Measurements from ENCODE around the gene ISG15. TPM values are rescaled to one million over a fixed set of nuclear protein-coding genes. Genes with fewer than 3 reads are reported as not detected.
A peak's percentile ranks its signal among the peaks of the same experiment; 100 is the strongest.

ISG15 gene
- total and polyA plus RNA-seq, 9 of the 15 experiments (the other 6 are each of a cell fraction or from before 2014, with no cell fraction given), result 0.40 to 58.3 (median 12.2) TPM

GRCh38 chr1:1000357-1001056, 12.8 kb upstream of the ISG15 start (continued):
- TF ChIP-seq ZMIZ1 (IDR thresholded peaks at IDR 0.05; ENCODE audit: low read depth in 2 of 2, low read length in 2 of 2) (no peak), HIVEP1 (CRISPR knock-in tag; IDR thresholded peaks at IDR 0.05) (no peak), HES1 (IDR thresholded peaks at IDR 0.05; ENCODE audit: low read depth) (peak; percentile 35; the same call in 1 of the 2 replicates), CREB3 (tag; conservative IDR thresholded peaks at IDR 0.05; ENCODE audit: low read depth) (peak; percentile 95), ZNF445 (CRISPR knock-in tag; IDR thresholded peaks at IDR 0.05; ENCODE audit: low read depth) (0 out of 2 replicates have a peak, but pooled peaks have one; percentile 40), DIDO1 (tag; IDR thresholded peaks at IDR 0.05; ENCODE audit: low read depth) (no peak), FUS (optimal IDR thresholded peaks at IDR 0.05; ENCODE audit: low read depth, low read length) (no peak), TSC22D4 (tag; IDR thresholded peaks at IDR 0.05) (no peak), EP400 (IDR thresholded peaks at IDR 0.05) (peak; percentile 99), ZNF212 (CRISPR knock-in tag; IDR thresholded peaks at IDR 0.05) (no peak), SUPT5H (IDR thresholded peaks at IDR 0.05) (peak; percentile 81), TGIF2 (CRISPR knock-in tag; IDR thresholded peaks at IDR 0.05) (peak; percentile 26; the same call in 1 of the 2 replicates), THAP12 (CRISPR knock-in tag; IDR thresholded peaks at IDR 0.05) (peak; percentile 51; the same call in 1 of the 2 replicates), GTF2A2 (tag; IDR thresholded peaks at IDR 0.05) (no peak), ATF7 (IDR thresholded peaks at IDR 0.05) (peak; percentile 100), SMARCA5 (IDR thresholded peaks at IDR 0.05) (no peak), POLR2H (tag; IDR thresholded peaks at IDR 0.05; ENCODE audit: low read depth) (no peak), ZNF696 (CRISPR knock-in tag; conservative IDR thresholded peaks at IDR 0.05) (no peak), ZNF436 (CRISPR knock-in tag; IDR thresholded peaks at IDR 0.05) (no peak), SIN3B (IDR thresholded peaks at IDR 0.05; ENCODE audit: low read depth) (no peak; the same call in 1 of the 2 replicates), MEF2D (tag; conservative IDR thresholded peaks at IDR 0.05; ENCODE audit: low read depth) (peak; percentile 63; the same call in 1 of the 2 replicates), SIN3A (IDR thresholded peaks at IDR 0.05; ENCODE audit: borderline replicate concordance in 2 of 2, control insufficient read depth in 1 of 2, low read depth in 2 of 2, low read length in 2 of 2) (peak in 1 of 2 experiments; percentile 35; a peak in 1 of 4 replicates)
